Fibroblast of skin of right quadriceps (primary cell): Measurements from ENCODE around the gene USP3.
"Not testable (repeated sequence)": the region's sequence is repeated elsewhere in the genome, so short reads cannot be mapped to it uniquely, and the experiment has no call there.

Experiments
- DNase-seq: peaks from one replicate; pipeline ENCODE4 v3.0.0-alpha.2; 2013

USP3 gene

GRCh38 chr15:63514531-63514943, 10.1 kb downstream of the USP3 start:
- DNase-seq = peak; percentile 68

GRCh38 chr15:63517202-63517601, 12.8 kb downstream of the USP3 start:
- DNase-seq = no peak

GRCh38 chr15:63517628-63518027, 13.2 kb downstream of the USP3 start:
- DNase-seq = no peak

GRCh38 chr15:63519041-63519440, 14.6 kb downstream of the USP3 start:
- DNase-seq = no peak

- DNase-seq = no peak
Observed at GRCh38 chr15:63519548-63520178, 15.3 kb downstream of the USP3 start.

- DNase-seq = not testable (repeated sequence)
Observed at GRCh38 chr15:63520462-63520861, 16.1 kb downstream of the USP3 start.

- DNase-seq = peak; percentile 60
Observed at GRCh38 chr15:63522225-63522578, 17.8 kb downstream of the USP3 start.

GRCh38 chr15:63523306-63523990, 19.1 kb downstream of the USP3 start:
- DNase-seq = peak; percentile 37

GRCh38 chr15:63524316-63525015, 20.1 kb downstream of the USP3 start:
- DNase-seq = no peak

- no peak for DNase-seq
Observed at GRCh38 chr15:63526401-63526800, 22.0 kb downstream of the USP3 start.

GRCh38 chr15:63528138-63528659, 23.8 kb downstream of the USP3 start:
- no peak for DNase-seq

- no peak for DNase-seq
Observed at GRCh38 chr15:63530235-63530634, 25.8 kb downstream of the USP3 start.

GRCh38 chr15:63530752-63531299, 26.4 kb downstream of the USP3 start:
- no peak for DNase-seq

GRCh38 chr15:63531586-63531985, 27.2 kb downstream of the USP3 start:
- no peak for DNase-seq

- peak; percentile 59 for DNase-seq
Observed at GRCh38 chr15:63532307-63532744, 27.9 kb downstream of the USP3 start.

- DNase-seq = not testable (repeated sequence)
Observed at GRCh38 chr15:63534888-63535287, 30.5 kb downstream of the USP3 start.

GRCh38 chr15:63535689-63536088, 31.3 kb downstream of the USP3 start:
- no peak for DNase-seq

GRCh38 chr15:63538876-63539275, 34.5 kb downstream of the USP3 start:
- DNase-seq = no peak

GRCh38 chr15:63539521-63539920, 35.1 kb downstream of the USP3 start:
- no peak for DNase-seq

- no peak for DNase-seq
Observed at GRCh38 chr15:63539998-63540397, 35.6 kb downstream of the USP3 start.

- DNase-seq = no peak
Observed at GRCh38 chr15:63540449-63540848, 36.1 kb downstream of the USP3 start.

- DNase-seq = no peak
Observed at GRCh38 chr15:63544258-63545026, 40.0 kb downstream of the USP3 start.

- no peak for DNase-seq
Observed at GRCh38 chr15:63545520-63545919, 41.1 kb downstream of the USP3 start.
